IPS-NIHi11 (cell line): ENCODE results near the gene FAM185A.
"Not testable (repeated sequence)": the region's sequence is repeated elsewhere in the genome, so short reads cannot be mapped to it uniquely, and the experiment has no call there.

Source experiments
- DNase-seq: peaks from one replicate; pipeline ENCODE4 v3.0.0; 2012; ENCODE audit warnings: mixed read lengths, low spot score

FAM185A gene

DNA sequence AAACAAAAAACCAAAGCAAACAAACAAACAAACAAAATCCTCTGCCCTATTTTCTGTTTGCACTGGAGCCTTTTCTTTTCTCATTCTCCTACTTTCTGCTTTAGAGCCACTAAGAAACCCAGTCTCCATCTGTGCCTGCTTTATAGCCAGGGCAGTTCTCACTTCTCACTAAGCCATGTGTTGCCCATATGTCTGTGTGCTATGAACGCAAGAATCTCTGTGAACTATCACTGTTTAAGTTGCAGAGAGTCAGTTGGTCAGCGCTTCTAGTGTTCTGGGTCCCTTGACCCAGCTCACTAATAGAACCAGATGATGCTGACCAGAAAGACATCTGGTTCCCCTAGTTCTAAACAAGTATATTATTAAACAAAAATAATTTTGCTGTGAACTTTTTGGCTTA, 81.4 kb downstream of the FAM185A start:
- DNase-seq = no peak

DNA sequence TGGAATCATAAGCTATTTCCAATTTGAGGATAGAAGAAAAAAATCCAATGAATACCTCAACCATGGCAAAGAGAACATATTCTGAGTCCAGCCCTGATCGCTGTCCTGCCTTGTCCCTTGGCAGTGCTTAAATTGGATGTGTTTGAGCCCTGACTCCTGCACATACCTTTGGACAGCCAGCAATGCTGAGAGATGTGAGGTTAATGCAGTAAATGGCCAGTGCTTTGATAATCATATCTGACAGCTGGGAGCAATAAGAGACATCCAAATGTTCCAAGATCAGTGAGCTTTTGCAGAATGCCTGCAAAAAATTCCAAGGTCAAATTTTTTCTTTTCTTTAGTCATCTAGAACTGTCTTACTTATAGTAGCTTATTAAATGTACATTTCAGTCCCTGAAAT, 83.9 kb downstream of the FAM185A start:
- no peak for DNase-seq

DNA sequence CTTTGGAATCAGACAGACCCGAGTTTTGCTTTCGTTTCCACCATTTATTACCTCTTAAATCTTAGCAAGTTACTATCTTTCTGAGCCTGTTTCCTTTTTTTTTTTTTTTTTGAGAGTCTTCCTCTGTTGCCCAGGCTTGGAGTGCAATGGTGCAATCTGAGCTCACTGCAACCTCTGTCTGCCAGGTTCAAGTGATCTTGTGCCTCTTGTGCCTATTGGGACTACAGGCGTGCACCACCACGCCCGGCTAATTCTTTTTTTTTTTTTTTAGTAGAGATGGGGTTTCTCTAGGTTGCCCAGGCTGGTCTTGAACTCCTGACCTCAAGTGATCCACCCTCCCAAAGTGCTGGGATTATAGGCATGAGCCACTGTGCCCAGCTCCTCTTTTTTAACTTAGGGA, 84.5 kb downstream of the FAM185A start:
- DNase-seq = no peak

DNA sequence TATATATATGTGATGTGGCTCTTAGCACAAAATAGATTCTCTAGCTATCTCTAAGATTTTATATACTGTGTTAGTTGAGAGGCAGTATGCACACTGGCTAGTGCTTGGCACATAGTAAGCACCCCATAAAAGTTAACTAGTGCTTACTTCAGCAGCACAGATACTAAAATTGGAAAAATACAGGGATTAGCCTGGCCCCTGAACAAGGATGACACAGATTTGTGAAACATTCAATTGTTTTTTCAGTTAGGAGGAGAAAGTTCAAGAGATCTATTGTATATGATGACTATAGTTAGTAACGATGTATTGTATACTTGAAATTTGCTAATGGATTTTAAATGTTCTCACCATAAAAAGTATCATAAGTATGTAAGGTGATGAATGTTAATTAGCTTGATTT, 85.7 kb downstream of the FAM185A start:
- no peak for DNase-seq

DNA sequence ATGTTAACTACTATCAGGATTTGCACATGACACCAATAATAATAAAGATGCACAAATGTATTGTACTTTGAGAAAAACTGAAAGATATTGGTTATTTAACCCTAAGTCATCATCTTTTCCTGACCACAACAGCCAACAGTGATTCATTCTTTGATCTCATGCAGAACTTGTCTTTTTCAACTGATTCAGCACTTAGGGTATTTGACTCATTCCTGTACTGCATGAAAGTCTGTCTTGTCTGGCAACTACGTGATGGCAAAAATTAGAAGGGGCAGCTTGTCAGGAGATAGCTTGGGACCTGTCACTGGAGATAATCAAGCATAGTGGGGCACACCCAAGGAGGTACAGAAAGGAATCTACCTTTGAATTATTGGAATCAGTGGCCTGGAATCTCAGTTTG, 86.2 kb downstream of the FAM185A start:
- DNase-seq = no peak

DNA sequence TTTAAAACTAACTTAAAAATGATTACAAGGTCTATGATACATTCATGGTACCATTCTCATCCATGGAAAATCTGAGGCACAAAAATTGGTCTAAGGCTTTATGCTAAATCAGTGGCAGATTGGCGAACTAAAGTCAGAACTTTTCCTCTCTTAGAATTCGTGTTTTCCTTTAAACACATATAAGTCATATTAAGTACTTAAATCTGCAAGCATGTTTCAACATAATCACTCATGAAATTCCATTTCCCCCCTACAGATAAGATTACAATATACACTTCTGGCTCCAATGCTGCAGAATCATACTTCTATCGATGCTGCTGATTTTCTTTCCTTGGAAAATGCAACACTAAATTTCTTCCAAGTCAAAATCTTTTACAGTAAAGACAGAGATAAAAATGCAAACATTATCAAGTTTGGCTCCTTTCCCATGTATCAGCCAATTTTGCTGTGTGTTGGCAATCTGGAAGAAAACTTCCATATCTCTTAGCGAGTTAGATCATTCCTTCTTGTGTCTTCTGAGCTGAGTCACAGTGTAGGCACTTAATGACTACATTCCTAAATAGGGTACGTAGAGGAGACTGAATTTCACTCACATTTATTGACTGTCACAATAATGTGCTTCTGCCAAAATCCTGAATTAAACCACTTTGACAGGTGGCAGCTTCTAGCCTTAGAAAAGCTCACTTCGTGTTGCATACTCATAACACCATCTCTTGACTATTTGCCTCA, 87.6 kb downstream of the FAM185A start:
- no peak for DNase-seq

DNA sequence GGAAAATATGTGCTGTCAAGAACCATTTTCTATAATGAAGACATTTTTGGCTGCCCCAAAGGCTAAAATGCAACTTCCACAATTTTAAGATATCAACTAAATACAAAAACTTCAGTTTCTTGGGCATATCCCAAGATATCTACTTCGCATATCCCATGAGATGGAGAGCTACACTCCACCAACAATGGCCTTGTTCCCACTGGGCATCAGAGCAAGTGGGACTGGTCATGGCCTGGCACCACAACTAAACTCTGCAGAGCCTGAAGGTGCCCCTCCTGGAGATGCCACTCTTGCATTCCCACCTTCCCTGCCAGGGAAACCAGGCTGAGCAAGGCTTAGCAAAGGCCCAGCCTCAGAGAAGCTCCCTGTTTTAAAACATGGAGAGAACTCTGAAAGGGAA, 88.2 kb downstream of the FAM185A start:
- DNase-seq = no peak

DNA sequence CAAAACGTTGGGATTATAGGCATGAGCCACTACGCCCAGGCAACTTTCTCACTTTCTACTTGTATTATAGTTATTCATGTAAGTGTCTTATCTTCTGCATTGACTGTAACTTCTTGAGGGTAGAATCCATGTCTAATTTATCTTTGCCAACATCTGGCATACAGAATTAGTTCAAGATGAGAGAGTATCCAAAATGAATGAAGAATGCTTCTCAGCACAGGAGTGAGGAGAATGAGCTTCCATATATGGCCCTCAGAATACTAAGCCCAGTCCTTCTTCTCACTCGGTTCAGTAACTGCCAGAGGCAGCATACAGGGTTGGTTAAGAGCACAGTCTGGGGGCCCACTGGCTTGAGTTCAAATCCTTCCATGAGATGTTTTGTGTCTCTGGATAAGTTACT, 89.0 kb downstream of the FAM185A start:
- DNase-seq = no peak

DNA sequence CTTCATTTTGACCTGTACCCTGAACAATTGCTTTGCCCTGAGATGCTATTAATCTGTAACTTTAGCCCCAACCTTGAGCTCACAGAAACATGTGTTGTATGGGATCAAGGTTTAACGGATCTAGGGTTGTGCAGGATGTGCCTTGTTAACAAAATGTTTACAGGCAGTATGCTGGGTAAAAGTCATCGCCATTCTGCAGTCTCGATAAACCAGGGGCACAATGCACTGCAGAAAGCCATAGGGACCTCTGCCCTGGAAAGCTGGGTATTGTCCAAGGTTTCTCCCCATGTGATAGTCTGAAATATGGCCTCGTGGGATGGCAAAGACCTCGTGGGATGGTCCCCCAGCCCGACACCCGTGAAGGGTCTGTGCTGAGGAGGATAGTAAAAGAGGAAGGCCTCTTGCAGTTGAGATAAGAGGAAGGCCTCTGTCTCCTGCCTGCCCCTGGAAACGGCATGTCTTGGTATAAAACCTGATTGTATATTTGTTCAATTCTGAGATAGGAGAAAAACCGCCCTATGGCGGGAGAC, 89.8 kb downstream of the FAM185A start:
- DNase-seq = not testable (repeated sequence)

DNA sequence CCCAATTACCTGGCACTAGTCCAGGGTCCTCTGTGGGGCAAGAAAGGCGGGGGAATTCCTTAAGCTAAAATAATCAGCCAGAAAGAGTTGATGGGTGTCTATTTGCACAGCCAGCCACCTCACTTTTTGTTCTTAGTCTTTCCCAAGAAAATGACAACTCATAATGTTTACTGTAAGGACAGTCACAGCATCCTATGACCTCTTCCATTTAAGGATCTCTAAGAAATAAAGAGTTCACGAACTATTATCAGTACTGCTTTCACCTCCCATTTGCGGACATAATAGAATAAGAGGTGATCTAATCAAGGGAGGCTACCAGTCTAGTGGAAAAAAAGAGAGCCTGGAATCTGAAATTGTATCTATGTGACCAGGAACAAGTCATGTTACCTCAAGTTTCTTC, 91.6 kb downstream of the FAM185A start:
- no peak for DNase-seq

DNA sequence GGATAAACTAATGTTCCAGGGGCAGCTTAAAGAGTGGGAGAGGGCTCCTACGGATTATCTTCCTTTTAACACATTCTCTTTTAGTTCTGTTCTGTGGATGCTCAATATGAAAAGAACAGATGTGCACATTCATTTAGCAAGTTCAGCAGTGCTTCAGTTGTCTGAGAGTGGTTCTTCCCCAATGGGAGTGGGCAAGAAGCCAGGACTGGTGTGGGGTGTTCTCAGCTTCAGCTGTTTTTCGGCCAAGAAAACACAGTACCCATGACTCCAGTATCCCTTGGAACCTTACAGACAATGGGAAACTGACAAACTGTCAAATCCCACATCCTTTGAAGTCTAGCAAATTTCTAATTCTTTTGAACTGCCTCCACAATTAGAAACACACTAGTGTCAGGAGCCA, 92.5 kb downstream of the FAM185A start:
- DNase-seq = no peak

DNA sequence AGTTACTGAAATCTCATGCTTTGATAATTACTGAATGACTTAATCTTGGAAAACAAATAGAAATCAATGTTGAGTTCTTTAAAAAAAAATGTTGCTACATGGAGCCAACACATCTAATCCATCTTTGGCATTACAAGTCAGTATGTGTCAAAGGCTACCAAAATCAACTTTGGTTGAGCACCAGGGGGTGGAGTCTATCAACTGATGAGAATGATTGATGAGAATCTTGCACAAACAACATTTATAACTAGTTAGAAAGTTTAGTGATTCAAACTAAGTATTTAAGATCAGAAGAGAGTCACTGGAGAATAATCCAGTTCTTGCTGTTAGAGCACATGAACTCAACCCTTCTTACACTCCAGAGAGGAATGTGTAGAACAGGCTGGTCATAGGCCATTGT, 93.5 kb downstream of the FAM185A start:
- DNase-seq = no peak

DNA sequence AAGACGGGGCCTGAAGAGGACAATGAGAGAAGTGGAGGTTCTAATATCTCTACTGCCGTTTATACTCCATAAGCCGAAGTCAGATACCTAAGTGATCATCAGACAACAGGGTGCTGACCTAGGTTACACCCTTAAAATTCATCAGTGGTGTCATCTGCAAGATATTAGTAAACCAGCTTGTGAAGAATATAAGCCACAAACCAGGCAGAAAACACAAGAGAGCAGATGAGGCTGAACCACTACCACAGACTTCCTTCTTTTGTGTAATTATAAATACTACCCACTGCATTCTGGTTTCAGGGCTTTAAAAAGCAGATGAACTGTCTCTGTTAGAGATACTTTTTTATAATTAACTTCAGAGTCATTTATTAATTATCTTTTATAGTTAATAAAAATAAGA, 95.1 kb downstream of the FAM185A start:
- DNase-seq = no peak

DNA sequence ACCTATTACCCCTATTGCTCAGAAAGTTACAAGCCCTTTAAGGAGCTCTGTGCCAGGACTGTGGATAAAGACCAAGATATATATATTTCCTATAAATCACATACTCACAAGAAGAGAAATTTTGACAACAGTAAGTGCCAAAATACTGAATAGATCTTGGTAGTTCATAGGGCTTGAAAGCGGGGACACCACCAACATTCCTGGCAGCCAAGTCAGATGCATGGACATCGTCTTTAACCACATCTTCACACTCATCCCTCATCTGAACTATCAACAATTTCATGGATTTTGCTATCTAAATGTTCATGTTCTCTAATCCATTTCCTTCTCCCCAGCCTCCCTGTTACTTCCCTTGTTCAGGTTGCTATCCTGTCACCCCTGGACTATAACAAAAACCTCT, 96.5 kb downstream of the FAM185A start:
- no peak for DNase-seq

DNA sequence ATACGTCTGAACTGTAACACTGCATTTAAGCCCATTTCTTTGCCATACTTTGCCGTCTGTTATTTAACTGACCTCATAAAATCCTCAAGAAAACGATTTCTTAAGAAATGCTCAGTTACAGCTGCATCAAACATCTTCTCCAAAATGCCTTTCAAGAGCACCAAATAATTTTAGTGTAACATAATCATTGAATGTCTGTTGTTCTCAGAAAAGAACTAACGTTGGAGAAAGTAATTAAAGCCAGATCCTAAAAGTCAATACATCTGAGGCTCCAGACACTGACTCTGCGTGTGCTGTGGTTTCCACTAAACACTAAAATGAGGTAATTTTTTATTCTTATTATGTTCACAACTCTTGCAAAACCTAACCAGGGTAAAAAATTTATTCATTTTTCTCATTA, 100.3 kb downstream of the FAM185A start:
- no peak for DNase-seq

DNA sequence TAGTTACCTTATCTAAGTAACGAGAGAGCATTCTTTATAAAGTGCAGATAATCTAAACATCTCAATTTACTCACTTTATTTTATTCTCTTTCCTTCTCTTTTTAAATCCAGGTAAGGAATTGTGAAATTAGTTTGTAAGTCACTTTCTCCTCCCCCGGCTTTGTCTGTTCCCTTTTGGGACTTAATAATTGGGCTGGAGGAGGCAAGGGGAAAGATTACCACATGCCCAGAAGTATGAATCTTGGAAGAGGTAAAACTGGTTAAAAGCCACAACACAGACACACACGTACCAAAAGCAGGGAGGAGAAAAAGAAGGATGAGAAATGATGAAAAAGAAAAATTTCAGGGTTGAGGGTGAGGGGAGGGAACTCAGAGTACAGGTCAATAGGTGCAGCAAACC, 100.7 kb downstream of the FAM185A start:
- DNase-seq = no peak

DNA sequence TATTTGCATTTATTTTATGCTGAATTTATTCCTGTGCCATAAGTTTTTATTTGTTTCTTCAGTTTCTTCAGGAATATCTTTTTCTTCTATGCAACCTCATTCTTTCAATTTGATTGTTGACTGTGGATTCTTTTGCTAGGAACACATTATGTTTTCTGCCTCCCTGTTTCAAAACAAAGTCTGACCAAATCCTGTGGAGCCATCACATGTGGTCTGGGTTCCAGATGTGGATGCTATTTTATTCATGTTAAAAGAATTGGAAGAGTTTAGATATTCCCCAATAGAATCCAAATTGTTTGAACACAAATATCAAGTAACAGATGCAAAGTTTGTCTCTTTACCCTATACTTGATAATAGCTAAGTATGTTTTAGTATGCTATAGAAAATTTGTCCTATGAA, 107.2 kb downstream of the FAM185A start:
- no peak for DNase-seq
